ENCODE results near the gene GALNT15. TPM values are rescaled to one million over a fixed set of nuclear protein-coding genes. Genes with fewer than 3 reads are reported as not detected.

The GALNT15 gene
- total RNA-seq, 3 donors from 2014 or later: 5.5 to 47.0 (median 12.5) TPM

- H3K4me3 ChIP-seq: no peak overlapping the region
- no peaks in the 10 kb centered on the region for H3K9me3 ChIP-seq
- intact Hi-C loops (cut with DNase I, micrococcal nuclease): no loop called here
- no peak for TF ChIP-seq CTCF (IDR thresholded peaks at IDR 0.05)
- DNase-seq: no peak
- H3K36me3 ChIP-seq (ENCODE audit: low read depth): no peaks in the 10 kb centered on the region
- ATAC-seq: no peak
- no peaks in the 10 kb centered on the region for H3K4me1 ChIP-seq (ENCODE audit: low read depth)
Measured at GRCh38 chr3:16192176-16192811, 17.8 kb downstream of the GALNT15 start.

GRCh38 chr3:16198427-16198826, 23.9 kb downstream of the GALNT15 start:
- Histone ChIP-seq H3K36me3 (ENCODE audit: low read depth) (no peaks in the 10 kb centered on the region), H3K4me3 (no peak overlapping the region), H3K4me1 (ENCODE audit: low read depth) (no peaks in the 10 kb centered on the region), H3K9me3 (no peaks in the 10 kb centered on the region)
- TF ChIP-seq CTCF (IDR thresholded peaks at IDR 0.05): no peak
- ATAC-seq (no peak), DNase-seq (no peak)
- intact Hi-C loops (cut with DNase I, micrococcal nuclease): no loop called here

GRCh38 chr3:16199769-16200168, 25.3 kb downstream of the GALNT15 start:
- intact Hi-C loops (cut with DNase I, micrococcal nuclease): no loop called here
- Histone ChIP-seq H3K4me3 (no peak overlapping the region), H3K9me3 (no peaks in the 10 kb centered on the region), H3K4me1 (ENCODE audit: low read depth) (no peaks in the 10 kb centered on the region), H3K36me3 (ENCODE audit: low read depth) (no peaks in the 10 kb centered on the region)
- ATAC-seq: no peak
- DNase-seq: no peak
- no peak for TF ChIP-seq CTCF (IDR thresholded peaks at IDR 0.05)

- no peaks in the 10 kb centered on the region for H3K36me3 ChIP-seq (ENCODE audit: low read depth)
- intact Hi-C loops (cut with DNase I, micrococcal nuclease): no loop called here
- DNase-seq (no peak), ATAC-seq (no peak)
- no peaks in the 10 kb centered on the region for H3K9me3 ChIP-seq
- no peak for TF ChIP-seq CTCF (IDR thresholded peaks at IDR 0.05)
- H3K4me1 ChIP-seq (ENCODE audit: low read depth): no peaks in the 10 kb centered on the region
- no peak overlapping the region for H3K4me3 ChIP-seq
Measured at GRCh38 chr3:16200411-16200810, 25.9 kb downstream of the GALNT15 start.

- Histone ChIP-seq H3K9me3 (no peaks in the 10 kb centered on the region), H3K4me3 (no peak overlapping the region), H3K36me3 (ENCODE audit: low read depth) (no peaks in the 10 kb centered on the region), H3K4me1 (ENCODE audit: low read depth) (no peaks in the 10 kb centered on the region)
- DNase-seq (no peak), ATAC-seq (no peak)
- intact Hi-C loops (cut with DNase I, micrococcal nuclease): no loop called here
- no peak for TF ChIP-seq CTCF (IDR thresholded peaks at IDR 0.05)
Measured at GRCh38 chr3:16203031-16203430, 28.6 kb downstream of the GALNT15 start.

All from mucosa of descending colon (tissue), 3 donors.